ENCODE results near the gene IFIT1.
"Not testable (repeated sequence)": the region's sequence is repeated elsewhere in the genome, so short reads cannot be mapped to it uniquely, and the experiment has no call there.

The IFIT1 gene, protein sequence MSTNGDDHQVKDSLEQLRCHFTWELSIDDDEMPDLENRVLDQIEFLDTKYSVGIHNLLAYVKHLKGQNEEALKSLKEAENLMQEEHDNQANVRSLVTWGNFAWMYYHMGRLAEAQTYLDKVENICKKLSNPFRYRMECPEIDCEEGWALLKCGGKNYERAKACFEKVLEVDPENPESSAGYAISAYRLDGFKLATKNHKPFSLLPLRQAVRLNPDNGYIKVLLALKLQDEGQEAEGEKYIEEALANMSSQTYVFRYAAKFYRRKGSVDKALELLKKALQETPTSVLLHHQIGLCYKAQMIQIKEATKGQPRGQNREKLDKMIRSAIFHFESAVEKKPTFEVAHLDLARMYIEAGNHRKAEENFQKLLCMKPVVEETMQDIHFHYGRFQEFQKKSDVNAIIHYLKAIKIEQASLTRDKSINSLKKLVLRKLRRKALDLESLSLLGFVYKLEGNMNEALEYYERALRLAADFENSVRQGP

GRCh38 chr10:89391907-89392756 is at the start of gene IFIT1:
Gene IFIT1 (plus strand): TSS chr10:89392623. CDS start chr10:89392713, 90 bp downstream.
- in situ Hi-C loops (cut with MboI; ENCODE audit: low sequenced_read_pairs): no loop called here

DNA sequence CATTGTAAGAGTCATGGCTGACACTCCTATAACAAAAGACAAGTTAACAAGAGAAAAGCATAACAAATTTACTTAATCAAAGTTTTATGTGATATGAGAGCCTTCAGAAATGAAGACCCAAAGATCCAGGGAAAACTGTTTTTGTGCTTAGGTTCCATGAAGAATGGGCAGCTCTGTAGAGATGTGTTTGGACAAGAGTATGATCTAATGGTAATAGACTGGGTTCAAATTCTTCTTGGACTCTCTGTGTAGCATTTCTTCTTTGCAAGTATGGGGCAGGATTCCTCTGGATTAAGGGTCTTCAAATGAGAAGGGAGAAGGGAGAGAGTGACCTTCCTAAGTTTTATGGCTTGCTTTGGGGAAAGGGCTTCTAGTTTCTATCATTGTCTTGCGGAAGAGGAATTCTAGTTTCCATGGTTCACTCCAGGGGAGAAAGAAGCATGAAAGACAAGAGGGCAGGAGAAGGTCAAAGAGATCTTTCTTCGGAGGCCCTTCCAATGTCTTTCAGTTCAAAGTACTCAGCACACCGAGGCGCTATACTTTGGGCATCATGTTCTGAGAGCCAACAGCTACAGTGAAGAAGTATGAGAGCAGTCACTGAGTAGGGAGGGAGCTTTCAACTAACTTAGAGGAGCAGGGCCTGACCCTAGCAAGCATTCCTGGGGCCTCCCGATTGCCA is 49.2 kb upstream of the IFIT1 start:
- in situ Hi-C loops (cut with MboI; ENCODE audit: low sequenced_read_pairs): no loop called here

DNA sequence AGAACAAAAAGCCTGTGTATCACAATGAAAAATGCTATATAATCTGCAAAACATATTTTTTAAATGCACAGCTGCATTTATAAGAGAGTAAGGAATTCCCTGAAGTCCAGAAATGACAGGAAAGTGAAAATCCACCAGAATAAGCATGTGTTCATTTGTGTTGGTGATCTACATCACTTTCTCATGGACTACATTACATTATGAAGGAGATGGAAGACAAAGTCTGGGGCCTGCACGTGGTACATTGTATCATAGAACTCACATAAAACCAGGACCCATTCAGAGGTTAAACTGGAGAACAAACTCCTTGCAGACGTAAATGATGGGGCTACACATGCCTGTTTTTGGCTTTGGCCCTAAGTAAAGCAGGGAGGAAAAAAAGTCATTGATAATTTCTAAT is 48.3 kb upstream of the IFIT1 start:
- in situ Hi-C loops (cut with MboI; ENCODE audit: low sequenced_read_pairs): no loop called here

DNA sequence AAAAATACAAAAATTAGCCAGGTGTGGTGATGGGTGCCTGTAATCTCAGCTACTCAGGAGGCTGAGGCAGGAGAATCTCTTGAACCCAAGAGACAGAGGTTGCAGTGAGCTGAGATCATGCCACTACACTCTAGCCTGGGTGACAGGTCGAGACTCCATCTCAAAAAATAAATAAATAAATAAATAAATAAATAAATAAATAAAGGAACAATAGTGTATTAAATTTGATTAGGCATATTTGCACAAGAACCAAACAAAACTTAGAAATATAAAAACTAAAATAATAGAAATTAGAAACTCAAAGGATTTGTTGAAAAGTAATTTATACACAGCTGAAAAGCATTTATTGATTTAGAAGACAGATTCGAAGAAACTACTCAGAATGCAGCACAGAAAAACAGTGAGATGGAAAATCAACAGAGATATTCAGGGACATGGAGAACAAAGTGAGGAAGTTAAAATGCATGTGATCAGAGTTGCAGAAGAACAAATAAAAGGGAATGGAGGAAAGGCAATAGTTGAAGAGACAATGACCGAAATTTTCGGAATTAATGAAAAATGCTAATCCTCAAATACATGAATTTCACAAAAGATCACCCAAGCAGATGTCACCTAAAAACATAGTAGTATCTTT is 46.9 kb upstream of the IFIT1 start:
- in situ Hi-C loops (cut with MboI; ENCODE audit: low sequenced_read_pairs): no loop called here

DNA sequence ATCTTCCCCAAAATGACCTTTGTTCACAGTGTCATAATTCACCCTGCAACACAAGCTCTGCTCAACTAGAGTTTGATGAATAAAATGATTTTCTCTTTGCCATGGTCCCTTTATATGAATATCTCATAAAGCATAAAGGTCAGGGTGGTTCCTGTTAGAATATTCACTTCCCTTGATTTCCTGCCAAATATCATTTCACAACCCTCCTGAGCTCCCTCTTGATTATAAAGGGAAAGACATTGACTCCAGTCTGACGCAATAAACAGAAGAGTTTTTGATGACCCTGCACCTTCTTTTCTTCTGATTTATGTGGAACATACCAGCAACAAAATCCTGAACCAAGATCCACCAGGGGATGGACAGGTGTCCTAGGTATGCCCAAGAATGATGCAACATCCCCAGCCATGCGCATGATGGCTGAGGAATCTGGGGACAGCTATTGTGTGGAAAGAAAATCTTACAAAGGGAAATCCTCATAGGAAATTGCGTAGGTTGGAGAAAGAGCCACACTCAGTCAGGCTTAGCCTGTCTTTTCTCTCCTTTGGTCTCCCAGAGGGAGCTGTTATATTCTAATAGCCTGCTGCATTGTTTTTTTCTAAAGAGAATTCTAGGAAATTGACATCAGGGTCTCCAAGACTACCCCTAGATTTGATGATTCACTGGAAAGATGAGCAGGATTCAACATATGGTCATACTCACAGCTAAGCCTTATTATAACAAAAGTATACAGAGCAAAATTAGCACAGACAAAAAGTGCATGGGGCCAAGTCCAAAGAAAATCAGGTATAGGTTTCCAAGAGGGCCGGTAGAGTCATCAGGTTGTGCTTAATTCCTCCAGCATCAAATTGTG is 45.8 kb upstream of the IFIT1 start:
- in situ Hi-C loops (cut with MboI; ENCODE audit: low sequenced_read_pairs): no loop called here

- in situ Hi-C loops (cut with MboI; ENCODE audit: low sequenced_read_pairs): no loop called here
Observed at GRCh38 chr10:89347701-89348457, 44.5 kb upstream of the IFIT1 start.

DNA sequence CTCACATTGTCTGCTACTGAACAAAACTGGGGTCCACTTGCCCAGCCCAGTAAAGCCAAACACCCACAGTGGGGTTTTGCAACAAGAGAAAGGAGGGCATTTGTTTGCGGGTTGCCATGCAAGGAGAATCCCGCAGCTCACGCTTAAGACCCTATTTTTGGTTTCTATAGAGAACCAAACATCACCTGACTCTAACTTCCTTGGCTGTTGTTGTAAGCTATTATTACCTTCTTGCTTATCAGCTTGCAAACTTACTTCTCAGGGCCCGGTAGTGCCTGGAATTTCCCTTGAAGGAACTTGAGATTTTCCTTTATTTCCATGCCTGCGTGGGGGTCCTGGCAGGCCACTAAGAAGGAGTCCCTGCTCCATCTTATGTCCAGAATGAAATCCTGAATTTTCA is 43.9 kb upstream of the IFIT1 start:
- in situ Hi-C loops (cut with MboI; ENCODE audit: low sequenced_read_pairs): no loop called here

DNA sequence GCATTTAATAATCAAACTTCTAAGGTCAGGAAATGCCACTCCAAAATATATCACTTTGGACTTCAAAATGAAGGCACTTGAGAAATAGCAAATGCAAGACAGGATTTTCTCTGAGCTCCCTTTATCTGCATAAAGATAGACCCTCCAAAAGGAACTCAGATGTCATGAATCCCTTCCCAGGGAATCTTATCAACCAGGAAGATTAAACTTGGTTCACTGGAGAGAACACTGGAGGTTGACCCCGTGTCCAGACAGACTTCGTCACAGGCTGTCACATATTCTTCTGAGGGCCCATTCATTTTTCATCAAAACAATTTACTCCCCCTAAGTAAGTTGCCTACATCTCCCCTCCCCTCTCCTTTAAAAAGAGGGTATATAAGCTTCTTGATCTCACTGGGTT is 43.4 kb upstream of the IFIT1 start:
- in situ Hi-C loops (cut with MboI; ENCODE audit: low sequenced_read_pairs): no loop called here

GRCh38 chr10:89350631-89351315 is 41.6 kb upstream of the IFIT1 start:
- in situ Hi-C loops (cut with MboI; ENCODE audit: low sequenced_read_pairs): not testable (repeated sequence)

- in situ Hi-C loops (cut with MboI; ENCODE audit: low sequenced_read_pairs): no loop called here
Observed at GRCh38 chr10:89351412-89351779, 41.0 kb upstream of the IFIT1 start.

GRCh38 chr10:89351780-89352597 is 40.4 kb upstream of the IFIT1 start:
- in situ Hi-C loops (cut with MboI; ENCODE audit: low sequenced_read_pairs): no loop called here

DNA sequence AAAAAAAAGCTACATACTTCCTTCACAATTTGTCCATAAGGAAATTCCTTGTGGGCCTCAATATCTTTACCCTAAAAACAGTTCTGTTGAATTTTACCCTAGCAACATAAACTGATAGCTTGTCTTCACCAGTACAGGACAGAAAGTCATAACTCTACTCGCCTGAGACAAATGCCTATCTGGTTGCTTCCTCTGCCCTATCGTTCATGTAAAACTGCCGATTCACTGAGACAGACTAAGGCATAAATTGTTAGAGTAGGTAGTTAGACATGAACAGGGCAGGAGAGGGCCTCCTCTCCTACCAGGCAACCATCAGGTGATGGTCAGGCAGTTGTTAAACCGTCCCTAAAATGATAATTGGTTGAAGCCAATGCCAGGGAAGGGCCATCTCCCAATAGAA is 39.6 kb upstream of the IFIT1 start:
- in situ Hi-C loops (cut with MboI; ENCODE audit: low sequenced_read_pairs): no loop called here

DNA sequence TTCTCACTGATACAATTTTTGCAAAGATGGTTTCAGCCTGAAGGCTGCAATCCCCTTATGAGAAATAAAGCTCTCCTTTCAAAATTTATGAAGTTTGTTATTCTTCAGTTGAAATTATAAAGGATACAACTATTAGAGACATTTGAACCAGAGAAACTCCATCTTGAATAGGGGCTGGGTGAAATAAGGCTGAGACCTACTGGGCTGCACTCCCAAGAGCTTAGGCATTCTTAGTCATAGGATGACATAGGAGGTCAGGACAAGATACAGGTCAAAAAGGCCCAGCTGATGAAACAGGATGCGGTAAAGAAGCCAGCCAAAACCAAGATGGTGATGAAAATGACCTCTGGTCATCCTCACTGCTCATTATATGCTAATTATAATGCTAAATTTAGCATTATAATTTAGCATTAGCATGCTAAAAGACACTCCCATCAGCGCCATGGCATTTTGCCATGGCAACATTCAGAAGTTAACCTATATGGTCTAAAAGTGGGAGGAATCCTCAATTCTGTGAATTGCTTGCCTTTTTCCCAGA is 37.0 kb upstream of the IFIT1 start:
- in situ Hi-C loops (cut with MboI; ENCODE audit: low sequenced_read_pairs): no loop called here

- in situ Hi-C loops (cut with MboI; ENCODE audit: low sequenced_read_pairs): no loop called here
Observed at GRCh38 chr10:89357096-89357495, 35.3 kb upstream of the IFIT1 start.

GRCh38 chr10:89357975-89358374 is 34.4 kb upstream of the IFIT1 start:
- in situ Hi-C loops (cut with MboI; ENCODE audit: low sequenced_read_pairs): no loop called here

GRCh38 chr10:89360157-89360556 is 32.3 kb upstream of the IFIT1 start:
- in situ Hi-C loops (cut with MboI; ENCODE audit: low sequenced_read_pairs): no loop called here

DNA sequence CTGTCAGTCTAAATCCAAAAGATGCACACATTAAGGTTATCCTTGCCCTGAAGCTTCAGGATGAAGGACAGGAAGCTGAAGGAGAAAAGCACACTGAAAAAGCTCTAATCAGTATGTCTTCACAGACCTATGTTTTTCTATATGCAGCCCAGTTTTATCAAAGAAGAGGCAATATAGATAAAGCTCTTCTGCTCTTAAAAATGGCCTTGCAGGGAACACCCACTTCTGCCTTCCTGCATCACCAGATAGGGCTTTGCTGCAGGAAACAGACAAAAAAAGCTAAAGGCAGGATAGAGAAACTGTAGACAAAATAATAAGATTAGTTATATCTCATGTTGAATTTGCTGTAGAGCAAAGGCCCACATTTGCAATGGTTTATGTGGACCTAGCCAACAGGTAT is 29.5 kb upstream of the IFIT1 start:
- in situ Hi-C loops (cut with MboI; ENCODE audit: low sequenced_read_pairs): no loop called here
